Tibial artery (tissue), 4 donors: ENCODE measurements around the gene APBA2.

Source experiments
- DNase-seq, 2 donors: peaks; one replicate each; pipeline ENCODE4 v3.0.0-alpha.2; 2019
- H3K27ac ChIP-seq, 2 donors: fragments of 200-600 bp; sonication (generic) in 1 of 2; 1 replicate in 1 of 2; 2 replicates in 1 of 2; pipeline ENCODE4 v1.5.1; 2018 to 2019; ENCODE audit warnings: mild to moderate bottlenecking in 1 of 2
- H3K27me3 ChIP-seq, 2 donors: fragments of 200-600 bp; sonication (generic) in 1 of 2; one replicate each; pipeline versions ENCODE4 v1.5.1 to v1.6.0; 2016 to 2019
- H3K36me3 ChIP-seq, 3 donors: fragments of 200-600 bp; sonication (generic) in 2 of 3; one replicate each; pipeline ENCODE4 v1.5.1; 2016 to 2019; ENCODE audit warnings: mild to moderate bottlenecking in 2 of 3
- H3K4me1 ChIP-seq, 4 donors: fragments of 200-600 bp; sonication (generic) in 2 of 4; 1 replicate in 3 of 4; 2 replicates in 1 of 4; pipeline ENCODE4 v1.5.1; 2016 to 2019
- H3K4me3 ChIP-seq, 2 donors: fragments of 200-600 bp; sonication (generic) in 1 of 2; 1 replicate in 1 of 2; 2 replicates in 1 of 2; pipeline ENCODE4 v1.5.1; 2018 to 2019; ENCODE audit warnings: mild to moderate bottlenecking in 2 of 2
- H3K9me3 ChIP-seq, 3 donors: fragments of 200-600 bp; sonication (generic) in 1 of 3; one replicate each; pipeline ENCODE4 v1.5.1; 2016 to 2019
- intact Hi-C: fragments of 100-400 bp; cut with DNase I; formaldehyde crosslinking; loops from one replicate; pipeline ENCODE4 v1.15.0; 2023; ENCODE audit warnings: low total_unique reads
- TF ChIP-seq, protein P1 (sequence below), 2 experiments: fragments of 200-600 bp in 1 of 2; fragments of 450-650 bp in 1 of 2; IDR thresholded peaks; one replicate each; pipeline ENCODE4 v1.5.1; 2017 to 2019; ENCODE audit warnings: antibody characterized with exemption in 2 of 2, mild to moderate bottlenecking in 1 of 2, moderate library complexity in 1 of 2

Gene APBA2

DNA sequence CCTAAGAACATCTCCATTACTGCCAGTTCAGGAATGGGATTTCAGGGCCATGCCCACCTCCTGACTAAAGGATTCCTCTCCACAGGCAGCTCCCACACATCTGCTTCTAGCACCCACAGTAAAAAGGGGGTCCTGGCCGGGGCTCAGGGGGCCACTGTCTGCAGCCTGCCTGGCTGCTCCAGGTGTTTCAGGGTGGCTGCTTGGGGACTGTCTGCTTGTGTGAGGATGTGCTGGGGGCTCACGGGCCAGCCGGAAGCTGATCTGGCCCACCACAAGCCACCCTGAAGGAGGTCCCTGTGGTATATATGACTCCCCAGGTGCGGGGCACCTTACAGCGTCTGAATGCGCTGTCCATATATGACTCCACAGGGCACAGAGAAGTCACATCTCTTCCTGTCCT is 248.5 kb downstream of the APBA2 start:
- intact Hi-C loops, result no loop called here
- Histone ChIP-seq H3K27ac (no peak overlapping the region), H3K36me3 (no peaks in the 10 kb centered on the region), H3K4me1 (no peaks in the 10 kb centered on the region), H3K4me3 (no peak overlapping the region), H3K27me3 (peaks cover 0 to 16% of the 10 kb centered on the region in 2 donors), H3K9me3 (no peaks in the 10 kb centered on the region)
- TF ChIP-seq, protein P1, sequence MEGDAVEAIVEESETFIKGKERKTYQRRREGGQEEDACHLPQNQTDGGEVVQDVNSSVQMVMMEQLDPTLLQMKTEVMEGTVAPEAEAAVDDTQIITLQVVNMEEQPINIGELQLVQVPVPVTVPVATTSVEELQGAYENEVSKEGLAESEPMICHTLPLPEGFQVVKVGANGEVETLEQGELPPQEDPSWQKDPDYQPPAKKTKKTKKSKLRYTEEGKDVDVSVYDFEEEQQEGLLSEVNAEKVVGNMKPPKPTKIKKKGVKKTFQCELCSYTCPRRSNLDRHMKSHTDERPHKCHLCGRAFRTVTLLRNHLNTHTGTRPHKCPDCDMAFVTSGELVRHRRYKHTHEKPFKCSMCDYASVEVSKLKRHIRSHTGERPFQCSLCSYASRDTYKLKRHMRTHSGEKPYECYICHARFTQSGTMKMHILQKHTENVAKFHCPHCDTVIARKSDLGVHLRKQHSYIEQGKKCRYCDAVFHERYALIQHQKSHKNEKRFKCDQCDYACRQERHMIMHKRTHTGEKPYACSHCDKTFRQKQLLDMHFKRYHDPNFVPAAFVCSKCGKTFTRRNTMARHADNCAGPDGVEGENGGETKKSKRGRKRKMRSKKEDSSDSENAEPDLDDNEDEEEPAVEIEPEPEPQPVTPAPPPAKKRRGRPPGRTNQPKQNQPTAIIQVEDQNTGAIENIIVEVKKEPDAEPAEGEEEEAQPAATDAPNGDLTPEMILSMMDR (IDR thresholded peaks at IDR 0.05), result no peak
- peak in 1 of 2 donors; percentile 52 for DNase-seq

DNA sequence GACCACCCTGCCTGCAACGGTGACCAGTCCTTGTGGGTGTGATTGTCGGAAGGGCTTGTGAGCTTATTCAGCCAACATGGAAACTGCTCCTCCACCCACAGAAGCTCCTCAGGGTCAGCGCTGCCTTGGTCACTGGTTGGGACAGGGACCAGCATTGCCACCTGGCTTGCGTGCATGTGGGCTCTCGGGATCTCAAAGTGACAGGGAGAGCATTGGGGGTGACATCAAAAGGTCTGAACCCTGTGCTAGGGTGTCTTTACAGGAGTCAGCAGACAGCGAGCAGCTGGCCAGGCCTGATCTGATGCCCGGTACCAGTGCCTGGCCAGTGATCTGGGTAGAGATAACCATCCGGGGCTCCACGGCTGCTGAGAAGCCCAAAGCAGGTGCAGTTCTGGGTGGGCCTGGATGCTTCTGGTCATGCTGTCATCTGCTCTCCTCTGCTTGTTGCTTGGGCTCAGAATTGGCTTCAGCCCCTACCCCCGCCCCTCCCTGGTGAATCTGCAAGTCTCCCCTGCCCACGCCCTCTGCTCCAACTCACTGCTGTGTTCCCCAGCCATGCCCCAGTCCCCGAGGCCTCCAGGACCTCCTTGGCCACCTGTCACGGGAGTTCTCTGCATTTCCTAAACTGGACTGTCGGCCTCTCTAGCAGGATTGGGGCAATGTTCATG is 249.0 kb downstream of the APBA2 start:
- intact Hi-C loops, result no loop called here

DNA sequence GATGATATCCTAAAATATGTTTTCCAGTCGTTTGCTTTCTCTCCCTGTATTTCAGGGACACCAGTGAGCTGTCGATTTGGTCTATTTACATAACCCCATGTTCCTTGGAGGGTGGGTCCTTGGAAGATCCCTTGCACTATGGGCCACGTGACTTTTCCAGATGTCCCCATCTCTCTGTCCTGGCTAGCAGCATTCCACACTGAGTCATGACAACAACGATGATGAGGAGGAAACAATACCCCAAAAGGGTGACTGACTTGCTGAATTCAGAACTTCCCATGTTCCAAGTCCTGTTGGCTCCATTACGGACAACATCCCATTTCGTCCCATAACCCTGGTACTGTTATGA is 249.5 kb downstream of the APBA2 start:
- H3K36me3 ChIP-seq, result no peaks in the 10 kb centered on the region
- no peak overlapping the region for H3K27ac ChIP-seq
- H3K27me3 ChIP-seq, result peaks cover 0 to 25% of the 10 kb centered on the region in 2 donors
- peaks cover 0 to 7% (median 2%) of the 10 kb centered on the region in 4 donors for H3K4me1 ChIP-seq
- H3K4me3 ChIP-seq, result no peak overlapping the region
- intact Hi-C loops, result no loop called here
- peak in 1 of 2 donors; percentile 16 for DNase-seq
- TF ChIP-seq, protein P1 (IDR thresholded peaks at IDR 0.05), result no peak
- H3K9me3 ChIP-seq, result no peaks in the 10 kb centered on the region

More for the DNA sequence above, 249.0 kb downstream of the APBA2 start:
- Histone ChIP-seq H3K27ac (no peak overlapping the region), H3K36me3 (no peaks in the 10 kb centered on the region), H3K4me1 (peaks cover 0 to 4% (median 1%) of the 10 kb centered on the region in 4 donors), H3K27me3 (peaks cover 0 to 21% of the 10 kb centered on the region in 2 donors), H3K9me3 (no peaks in the 10 kb centered on the region), H3K4me3 (no peak overlapping the region)
- peak in 1 of 2 donors; percentile 60 for DNase-seq
- TF ChIP-seq, protein P1 (IDR thresholded peaks at IDR 0.05), result no peak

DNA sequence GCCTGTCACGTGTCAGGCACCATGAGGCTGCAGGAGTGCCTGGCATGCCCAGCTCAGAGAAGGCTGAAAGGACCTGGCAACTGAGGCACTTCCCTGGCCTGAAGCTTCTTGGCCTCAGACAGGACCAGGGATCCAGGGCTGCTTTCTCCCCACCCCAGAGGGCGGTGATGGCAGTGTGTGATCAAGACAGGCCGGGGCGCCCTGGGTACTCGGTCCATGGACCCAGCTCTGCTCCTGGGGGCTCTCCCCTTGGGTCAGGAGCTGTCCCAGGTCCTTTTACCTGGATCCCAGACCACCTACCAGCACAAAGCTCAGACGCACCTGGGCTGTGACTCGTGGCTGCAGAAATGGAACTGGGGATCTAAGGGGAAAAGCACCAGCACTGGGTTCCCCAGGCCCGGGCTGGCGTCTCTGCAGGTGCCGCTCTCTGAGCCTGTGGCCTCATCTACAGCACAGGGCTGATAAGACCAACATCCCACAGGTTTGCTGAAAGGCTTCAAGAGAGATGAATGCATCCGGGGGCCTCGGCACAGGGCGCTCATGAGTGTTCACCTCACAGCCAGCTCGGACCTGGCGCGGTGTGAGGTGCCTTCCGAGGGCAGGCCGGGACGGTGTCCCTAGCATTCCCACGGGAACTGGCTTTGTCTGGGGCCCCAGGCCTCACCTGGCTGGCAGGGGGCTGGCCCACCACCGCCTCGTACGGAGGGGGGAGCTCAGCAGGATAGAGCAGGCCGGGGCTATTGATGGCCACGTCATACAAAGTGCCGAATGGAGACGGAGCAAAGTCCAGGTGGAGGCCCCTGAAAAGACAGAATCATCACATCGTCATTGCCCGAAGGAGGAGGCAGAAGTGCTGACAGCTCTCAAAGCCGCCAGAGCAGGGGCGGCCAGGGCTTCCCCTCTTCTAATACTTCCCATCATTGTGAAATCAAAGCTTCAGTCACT is 250.2 kb downstream of the APBA2 start:
- H3K9me3 ChIP-seq, result no peaks in the 10 kb centered on the region
- no peak overlapping the region for H3K4me3 ChIP-seq
- H3K36me3 ChIP-seq, result no peaks in the 10 kb centered on the region
- TF ChIP-seq, protein P1 (IDR thresholded peaks at IDR 0.05), result no peak
- H3K4me1 ChIP-seq, result peaks cover 0 to 7% (median 2%) of the 10 kb centered on the region in 4 donors
- H3K27me3 ChIP-seq, result peaks cover 0 to 32% of the 10 kb centered on the region in 2 donors
- peak in 1 of 2 donors; percentile 54 for DNase-seq
- intact Hi-C loops, result no loop called here
- no peak overlapping the region for H3K27ac ChIP-seq

DNA sequence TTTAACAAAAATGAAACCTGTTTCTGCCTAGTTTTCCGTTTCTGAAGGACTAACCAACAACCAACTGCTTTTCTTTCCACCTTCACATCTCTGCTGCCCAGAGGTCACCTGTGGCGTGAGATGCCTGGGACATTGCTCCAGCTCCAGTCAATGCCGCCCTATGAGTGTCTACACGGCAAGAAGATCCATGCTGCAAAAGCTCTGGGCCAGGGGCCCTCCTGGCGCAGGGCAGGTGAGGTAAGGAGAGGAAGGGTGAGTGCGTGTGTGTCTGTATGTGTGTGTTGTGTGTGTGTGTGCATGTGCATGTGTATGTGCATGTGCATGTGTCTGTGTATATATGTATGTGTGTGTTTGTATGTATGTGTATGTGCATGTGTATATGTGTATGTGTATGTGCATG is 252.5 kb downstream of the APBA2 start:
- DNase-seq, result peak in 1 of 2 donors; percentile 15
- TF ChIP-seq, protein P1 (IDR thresholded peaks at IDR 0.05), result no peak
- Histone ChIP-seq H3K9me3 (no peaks in the 10 kb centered on the region), H3K27me3 (peaks cover 0 to 43% of the 10 kb centered on the region in 2 donors), H3K27ac (no peak overlapping the region), H3K36me3 (no peaks in the 10 kb centered on the region), H3K4me1 (peaks cover 0 to 7% (median 2%) of the 10 kb centered on the region in 4 donors), H3K4me3 (no peak overlapping the region)
- intact Hi-C loops, result no loop called here
